ENCODE measurements around the gene GRP. TPM values are rescaled to one million over a fixed set of nuclear protein-coding genes. Genes with fewer than 3 reads are reported as not detected.
"Not testable (repeated sequence)": the region's sequence is repeated elsewhere in the genome, so short reads cannot be mapped to it uniquely, and the experiment has no call there.

Gene GRP
- total RNA-seq, 1 experiment from 2014 or later, result not detected

DNA sequence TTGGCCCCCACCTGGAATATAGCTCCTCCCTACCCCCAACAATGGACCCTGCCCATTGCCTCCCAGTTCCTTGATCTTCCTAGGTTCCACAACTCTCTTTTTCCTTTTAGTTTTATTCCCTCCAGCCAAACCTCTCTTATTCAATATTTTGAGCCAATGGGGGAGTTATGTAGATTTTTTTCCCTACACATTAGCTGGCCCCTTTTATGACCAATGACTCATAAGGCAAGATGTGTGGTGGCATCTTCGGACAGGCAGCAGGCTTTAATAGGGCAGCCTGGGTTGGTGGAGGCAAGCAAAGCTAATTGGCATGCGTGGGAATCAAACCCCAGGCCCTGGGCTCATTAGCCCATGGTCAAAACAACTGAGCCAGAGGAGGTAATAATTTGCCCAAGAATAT, 9.2 kb downstream of the GRP start:
- DNase-seq (ENCODE audit: low read depth), result peak; percentile 21

DNA sequence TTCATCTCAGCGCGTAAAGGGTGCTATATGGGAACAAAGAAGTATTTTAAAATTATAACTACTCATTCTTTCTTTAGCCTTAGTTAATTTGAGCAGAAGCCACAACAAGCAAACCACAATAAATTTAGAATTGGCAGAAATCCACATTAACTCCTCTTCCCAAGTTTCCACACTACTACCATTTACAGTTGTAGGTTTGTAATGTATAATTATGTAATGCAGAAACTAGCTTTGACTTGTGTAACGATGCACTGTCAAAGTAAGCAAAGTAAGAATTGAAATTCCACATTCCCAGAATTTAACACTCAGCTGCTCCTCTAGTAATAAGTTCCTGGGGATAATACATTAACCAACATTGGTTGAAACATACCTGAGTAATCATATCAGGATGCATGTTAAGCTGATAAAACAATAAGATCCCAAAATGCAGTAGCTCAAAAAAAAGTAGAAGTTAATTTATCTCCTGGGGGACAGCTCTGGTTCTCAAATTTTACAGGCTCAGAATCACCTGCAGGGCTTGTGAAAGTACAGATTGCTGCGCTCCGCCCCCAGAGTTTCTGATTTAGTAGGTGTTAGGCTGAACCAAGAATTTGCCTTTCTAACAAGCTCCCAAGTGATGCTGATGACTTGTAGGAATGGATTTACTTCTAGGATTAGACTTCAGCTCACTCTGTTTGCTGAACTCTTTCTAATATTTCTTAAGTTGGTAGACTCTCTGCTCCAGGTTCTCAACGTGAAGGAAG, 9.9 kb downstream of the GRP start:
- DNase-seq (ENCODE audit: low read depth), result no peak

- DNase-seq (ENCODE audit: low read depth), result no peak
Observed at GRCh38 chr18:59231114-59231513, 11.2 kb downstream of the GRP start.

DNA sequence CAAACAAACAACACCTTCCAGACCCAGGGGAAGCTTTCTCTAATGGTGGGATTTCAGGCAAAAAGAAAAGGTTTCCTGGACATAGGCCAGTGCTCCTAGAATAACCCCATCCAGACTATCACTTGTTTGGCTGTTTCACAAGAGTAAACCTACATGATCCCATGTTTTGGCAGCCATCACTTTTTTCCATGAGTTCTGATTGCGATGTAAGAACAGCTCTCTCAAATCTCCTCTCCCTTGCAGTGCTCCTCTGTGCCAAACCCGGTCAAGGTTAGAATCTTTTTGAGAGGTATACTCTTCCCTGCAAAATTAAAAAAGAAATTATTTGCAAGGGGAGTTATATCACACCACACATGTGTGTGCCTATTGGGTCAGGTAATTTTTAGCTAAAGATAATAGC, 11.9 kb downstream of the GRP start:
- DNase-seq (ENCODE audit: low read depth), result no peak

DNA sequence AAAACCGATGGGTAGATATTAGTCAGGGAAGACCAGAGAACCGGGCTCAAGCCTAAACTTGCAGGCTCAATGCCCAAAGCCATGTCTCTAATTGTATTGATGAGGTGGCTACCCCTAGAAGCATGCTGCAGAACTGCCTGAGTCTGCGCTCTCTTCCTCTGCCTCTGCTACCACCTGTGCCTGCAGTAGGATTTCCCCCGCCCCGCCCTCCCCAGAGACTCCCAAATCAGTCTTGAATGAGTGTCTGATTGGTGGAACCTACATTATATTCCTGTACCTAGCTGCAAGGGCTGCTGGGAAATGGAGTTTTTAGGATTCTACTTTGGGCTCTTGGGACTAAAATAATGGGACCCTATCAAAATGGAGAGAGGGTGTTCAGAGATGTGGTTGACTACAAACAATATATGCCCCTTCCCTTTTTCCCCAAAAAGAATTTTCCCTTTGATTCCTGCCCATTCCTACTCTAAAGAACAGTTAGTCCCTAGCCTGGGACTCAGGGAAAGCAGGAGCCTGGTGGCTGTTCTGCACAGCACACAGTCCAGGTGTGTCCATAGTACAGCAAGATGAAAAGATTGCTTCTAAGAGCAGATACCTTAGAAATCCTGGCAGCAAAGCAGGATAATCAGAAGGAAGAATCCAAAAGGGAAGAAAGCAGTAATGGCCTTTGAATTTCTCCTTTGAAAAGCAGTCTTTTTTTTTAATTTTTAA, 12.5 kb downstream of the GRP start:
- DNase-seq (ENCODE audit: low read depth), result no peak

DNA sequence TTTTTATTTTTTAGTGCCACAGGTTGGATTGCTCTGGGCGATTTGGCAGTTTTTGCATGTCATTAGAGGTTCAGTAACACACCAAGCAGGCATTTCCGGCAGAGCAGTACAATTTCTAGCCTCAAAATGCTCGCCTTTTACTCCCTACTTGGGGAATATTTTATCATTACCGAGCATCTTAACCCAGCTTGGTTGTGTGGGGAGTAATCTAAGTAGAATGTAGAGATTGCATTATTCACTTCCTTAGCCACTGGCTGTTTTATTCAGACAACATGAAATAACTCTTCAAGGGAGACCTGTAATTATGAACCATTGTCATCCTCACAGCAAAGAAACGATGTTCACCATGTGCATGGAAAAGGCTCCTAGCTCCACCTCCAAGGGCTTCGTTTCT, 13.1 kb downstream of the GRP start:
- peak; percentile 29 for DNase-seq (ENCODE audit: low read depth)

GRCh38 chr18:59238385-59238784, 18.4 kb downstream of the GRP start:
- no peak for DNase-seq (ENCODE audit: low read depth)

DNA sequence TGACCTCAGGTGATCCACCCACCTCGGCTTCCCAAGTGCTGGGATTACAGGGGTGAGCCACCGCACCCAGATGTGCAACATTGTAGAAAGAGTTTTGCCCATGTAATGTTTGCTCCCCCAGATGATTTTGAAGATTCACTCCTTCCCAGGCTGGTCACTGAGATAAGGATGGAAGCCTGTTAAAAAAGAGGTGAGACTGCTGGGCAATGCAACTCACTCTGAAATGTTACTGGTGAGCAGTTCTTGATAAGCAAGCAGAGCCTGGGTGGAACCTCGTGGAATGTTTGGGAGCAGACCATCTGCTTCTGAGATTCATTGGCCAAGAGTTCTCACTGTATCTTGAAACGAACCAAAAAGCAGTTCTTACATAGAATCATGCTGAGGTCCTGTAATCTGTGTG, 19.7 kb downstream of the GRP start:
- no peak for DNase-seq (ENCODE audit: low read depth)

GRCh38 chr18:59242906-59243305, 22.9 kb downstream of the GRP start:
- DNase-seq (ENCODE audit: low read depth), result no peak

DNA sequence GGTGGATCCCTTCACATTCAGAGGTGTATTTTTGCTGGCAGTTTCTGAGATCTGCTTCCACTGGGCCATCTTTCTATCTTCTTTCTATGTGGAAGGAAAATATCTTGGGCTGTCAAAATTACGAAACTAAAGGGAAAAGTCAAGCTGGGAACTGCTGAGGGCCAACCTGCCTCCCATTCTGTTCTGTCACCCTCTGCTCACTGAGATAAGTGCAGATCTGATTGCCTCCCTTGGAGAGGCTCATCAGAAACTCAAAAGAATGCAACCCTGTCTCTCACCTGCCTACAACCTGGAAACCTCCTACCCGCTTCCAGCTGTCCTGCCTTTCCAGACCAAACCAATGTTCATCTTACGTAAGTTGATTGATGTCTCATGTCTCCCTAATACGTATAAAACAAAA, 26.8 kb downstream of the GRP start:
- DNase-seq (ENCODE audit: low read depth), result no peak

GRCh38 chr18:59249199-59249774, 29.3 kb downstream of the GRP start:
- peak; percentile 57 for DNase-seq (ENCODE audit: low read depth)

DNA sequence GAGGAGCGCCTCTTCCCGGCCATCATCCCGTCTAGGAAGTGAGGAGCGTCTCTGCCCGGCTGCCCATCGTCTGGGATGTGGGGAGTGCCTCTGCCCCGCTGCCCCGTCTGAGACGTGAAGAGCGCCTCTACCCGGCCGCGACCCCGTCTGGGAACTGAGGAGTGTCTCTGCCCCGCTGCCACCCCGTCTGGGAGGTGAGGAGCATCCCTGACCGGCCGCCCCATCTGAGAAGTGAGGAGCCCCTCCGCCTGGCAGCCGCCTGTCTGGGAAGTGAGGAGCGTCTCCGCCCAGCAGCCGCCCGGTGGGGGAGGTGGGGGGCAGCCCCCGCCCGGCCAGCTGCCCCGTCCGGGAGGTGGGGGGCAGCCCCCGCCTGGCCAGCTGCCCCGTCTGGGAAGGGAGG, 35.5 kb downstream of the GRP start:
- not testable (repeated sequence) for DNase-seq (ENCODE audit: low read depth)

- DNase-seq (ENCODE audit: low read depth), result not testable (repeated sequence)
Observed at GRCh38 chr18:59261842-59262241, 41.9 kb downstream of the GRP start.

DNA sequence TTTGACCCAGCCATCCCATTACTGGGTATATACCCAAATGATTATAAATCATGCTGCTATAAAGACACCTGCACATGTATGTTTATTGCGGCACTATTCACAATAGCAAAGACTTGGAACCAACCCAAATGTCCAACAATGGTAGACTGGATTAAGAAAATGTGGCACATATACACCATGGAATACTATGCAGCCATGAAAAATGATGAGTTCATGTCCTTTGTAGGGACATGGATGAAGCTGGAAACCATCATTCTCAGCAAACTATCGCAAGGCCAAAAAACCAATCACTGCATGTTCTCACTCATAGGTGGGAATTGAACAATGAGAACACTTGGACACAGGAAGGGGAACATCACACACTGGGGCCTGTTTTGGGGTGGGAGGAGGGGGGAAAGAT, 42.3 kb downstream of the GRP start:
- DNase-seq (ENCODE audit: low read depth), result not testable (repeated sequence)

DNA sequence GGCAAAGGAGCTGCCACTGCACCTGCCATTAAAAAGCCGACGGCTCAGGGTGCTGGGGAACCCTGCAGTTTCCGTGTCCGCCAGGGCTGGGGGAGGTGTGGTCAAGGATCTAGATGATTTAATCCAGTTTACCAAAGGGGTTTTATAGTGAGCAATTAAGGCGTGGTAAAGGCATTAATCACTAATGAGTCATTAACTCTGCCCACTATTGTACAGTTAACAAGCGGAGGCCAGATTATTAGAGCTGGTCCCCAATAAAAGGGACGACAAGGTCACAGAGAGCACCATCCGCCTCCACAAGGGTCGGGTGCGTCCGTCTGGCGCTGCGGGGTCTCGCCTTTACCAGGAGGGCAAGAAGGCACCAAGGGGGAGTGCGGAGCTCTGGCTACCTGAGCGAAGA, 43.7 kb downstream of the GRP start:
- no peak for DNase-seq (ENCODE audit: low read depth)

- DNase-seq (ENCODE audit: low read depth), result peak; percentile 30
Observed at GRCh38 chr18:59264121-59264571, 44.2 kb downstream of the GRP start.

- no peak for DNase-seq (ENCODE audit: low read depth)
Observed at GRCh38 chr18:59264651-59265245, 44.8 kb downstream of the GRP start.

DNA sequence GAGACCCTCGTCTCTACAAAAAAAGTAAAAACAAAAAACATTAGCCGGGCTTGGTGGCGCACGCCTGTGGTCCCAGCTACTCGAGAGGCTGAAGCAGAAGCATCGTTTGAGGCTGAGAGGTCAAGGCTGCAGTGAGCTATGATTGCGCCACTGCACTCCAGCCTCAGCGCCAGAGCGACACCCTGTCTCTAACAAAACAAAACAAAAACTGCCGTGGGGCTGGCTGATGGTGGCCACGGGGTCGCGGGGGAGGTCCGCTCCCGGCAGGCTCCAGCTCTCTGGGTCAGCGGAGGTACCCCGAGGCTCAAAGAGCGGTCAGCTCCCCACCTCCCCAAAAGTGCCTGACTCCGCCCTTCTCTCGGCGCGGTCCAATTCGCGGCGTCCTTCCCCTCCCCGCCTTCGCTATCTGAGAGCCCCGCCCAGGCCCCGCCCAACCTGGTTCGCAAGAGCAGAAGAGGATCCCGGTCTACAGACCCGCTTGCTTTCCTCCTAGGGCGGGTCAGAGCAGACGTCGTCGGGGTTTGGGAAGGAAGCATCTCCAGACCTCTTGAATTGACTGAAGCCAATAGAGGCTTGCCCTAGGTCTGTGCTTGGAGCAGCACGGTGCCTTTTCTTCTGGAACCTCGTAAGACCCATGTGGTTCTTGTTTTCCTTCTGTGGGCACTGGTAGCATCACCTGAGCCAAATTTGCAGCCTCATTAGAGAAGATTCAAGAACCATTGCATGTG, 45.5 kb downstream of the GRP start:
- peak; percentile 60 for DNase-seq (ENCODE audit: low read depth)

DNA sequence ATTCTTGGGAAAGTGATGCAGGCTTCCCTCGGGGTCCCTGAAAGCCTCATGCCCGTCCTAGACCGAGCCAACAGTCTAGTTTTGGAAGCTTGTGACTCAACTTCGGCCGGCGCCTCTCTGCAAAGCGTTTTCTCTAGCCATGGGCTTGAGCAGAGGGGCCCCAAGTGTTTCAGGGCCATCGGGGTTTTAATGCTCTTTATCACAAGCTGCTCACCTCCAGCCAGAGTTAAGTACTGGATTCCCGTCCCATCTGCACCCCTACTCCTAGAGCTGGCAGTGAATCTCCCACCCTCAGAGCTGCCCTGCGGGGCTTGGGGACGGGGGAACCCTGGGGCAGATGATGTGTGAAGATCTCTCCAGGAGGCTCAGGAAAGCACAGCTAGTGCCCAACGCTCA, 46.0 kb downstream of the GRP start:
- DNase-seq (ENCODE audit: low read depth), result no peak

DNA sequence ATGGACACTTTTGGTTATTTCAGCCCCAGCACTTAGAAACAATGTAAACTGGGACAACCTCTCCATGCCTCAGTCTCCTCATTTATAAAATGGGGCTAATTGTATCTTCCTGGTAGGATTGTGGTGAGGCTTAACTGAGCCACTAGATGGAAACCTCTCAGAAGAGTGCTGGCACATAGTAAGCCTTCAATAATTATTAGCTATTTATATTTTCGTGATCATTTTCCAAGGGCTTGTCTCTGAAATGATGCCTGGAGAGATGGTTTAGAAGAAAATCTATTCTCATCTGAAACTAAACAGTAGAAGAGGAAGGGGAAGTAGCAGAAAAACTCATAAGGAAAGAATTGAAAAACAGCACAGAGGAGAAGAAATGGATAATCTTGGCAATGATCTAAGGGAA, 46.5 kb downstream of the GRP start:
- no peak for DNase-seq (ENCODE audit: low read depth)

DNA sequence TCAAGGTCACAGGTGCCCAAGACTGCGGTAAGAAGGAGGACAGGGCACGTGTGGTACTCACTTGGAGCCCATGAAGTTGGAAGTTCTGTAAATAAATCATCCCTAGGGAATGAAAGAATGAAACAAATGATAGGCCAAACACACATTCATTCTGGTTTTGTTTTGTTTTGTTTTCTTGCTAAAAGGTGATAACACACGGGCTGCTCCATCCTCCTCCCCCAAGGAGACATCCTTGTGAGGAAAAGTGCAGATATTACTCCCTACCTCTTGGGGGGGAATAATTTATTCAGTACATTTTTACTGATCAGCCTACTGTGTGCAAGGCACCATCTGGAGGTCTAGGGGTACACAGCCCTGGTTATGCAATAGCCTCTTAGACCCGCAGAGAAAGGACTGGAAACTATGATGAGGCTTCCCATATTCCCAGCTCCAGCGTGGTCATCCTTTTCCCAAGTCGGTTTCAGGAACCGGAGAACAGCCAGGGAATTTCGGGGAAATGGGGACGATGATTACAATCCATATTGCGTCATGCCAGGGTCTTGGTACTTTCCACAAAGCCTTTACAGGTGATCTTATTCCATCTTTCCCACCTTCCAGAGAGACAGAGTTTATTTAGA, 47.0 kb downstream of the GRP start:
- no peak for DNase-seq (ENCODE audit: low read depth)
